Measurements from ENCODE around the gene TMEM120A.
"Not testable (repeated sequence)": the region's sequence is repeated elsewhere in the genome, so short reads cannot be mapped to it uniquely, and the experiment has no call there.

The TMEM120A gene

DNA sequence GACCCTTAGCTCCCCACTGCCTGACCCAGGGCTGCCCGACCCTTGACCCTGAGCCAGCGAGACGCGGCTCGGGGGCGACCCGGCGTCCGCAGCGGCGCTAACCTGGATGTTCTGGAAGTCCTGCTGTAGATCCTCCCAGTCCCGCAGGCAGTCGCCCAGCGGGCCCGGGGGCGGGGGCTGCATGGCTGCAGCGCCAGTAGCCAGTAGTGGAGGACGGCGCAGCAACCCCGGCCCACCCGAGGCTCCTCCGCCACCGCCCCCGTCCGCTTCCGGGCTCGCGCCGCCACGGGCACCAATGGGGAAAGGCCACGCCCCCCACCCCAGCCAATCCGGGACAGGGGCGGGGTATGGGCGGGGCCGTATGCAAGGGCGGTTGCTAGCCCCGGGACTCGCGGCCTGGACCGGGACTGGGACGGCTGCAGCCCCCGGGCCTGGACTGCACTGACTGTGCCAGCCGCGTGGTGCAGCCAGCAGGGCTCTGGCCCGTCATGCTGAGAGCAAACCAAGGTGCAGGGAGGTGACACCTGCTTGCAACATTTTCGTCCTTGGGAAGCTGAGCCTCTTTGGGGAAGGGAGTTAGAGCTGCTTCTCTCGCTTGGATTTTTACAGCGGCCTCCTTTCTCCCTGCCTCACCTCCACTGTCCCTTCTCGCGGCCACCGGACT, at the start of gene TMEM120A:
Gene TMEM120A, minus strand, starts transcription at position 208 of the 664 bp plus-strand sequence. Its CDS starts 25 bp downstream, at position 183.
- H3K36me3 ChIP-seq = peaks cover 36% of the 10 kb centered on the region
- no peaks in the 10 kb centered on the region for H3K27me3 ChIP-seq
- no peak for TF ChIP-seq Cebpa-rat (IDR thresholded peaks at IDR 0.05)
- H4K20me1 ChIP-seq = no peaks in the 10 kb centered on the region
- H3K4me2 ChIP-seq = peak within 1 kb of the TSS; percentile 100
- peak within 1 kb of the TSS; percentile 88 for H3K4me3 ChIP-seq
- H3K9me3 ChIP-seq = no peaks in the 10 kb centered on the region; the same call in 1 of the 2 replicates
- peak within 1 kb of the TSS; percentile 49 for H3K27ac ChIP-seq
- peaks cover 21% of the 10 kb centered on the region for H3K4me1 ChIP-seq
- peak within 1 kb of the TSS; percentile 81 for H3K9ac ChIP-seq

DNA sequence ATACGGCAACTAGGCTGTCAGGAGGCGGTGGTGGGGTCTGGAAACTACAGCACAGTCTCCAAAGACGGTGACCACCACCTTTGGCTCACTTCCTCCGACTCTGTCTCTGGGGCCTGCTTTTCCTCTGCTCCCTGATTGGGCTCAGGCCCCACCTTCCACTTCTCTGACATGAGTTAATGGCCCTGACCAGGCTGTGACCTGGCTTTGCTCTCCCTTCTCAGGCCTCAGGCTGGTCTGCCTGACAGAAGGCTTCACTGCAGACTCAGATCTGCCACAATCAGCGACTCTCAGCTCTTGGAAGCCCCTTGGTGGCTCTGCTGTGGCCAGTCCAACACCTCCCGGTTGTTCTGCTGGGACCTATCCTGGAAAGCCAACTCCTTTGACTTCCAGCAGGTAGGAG, 45.7 kb upstream of the TMEM120A start:
- H3K36me3 ChIP-seq = peaks cover 34% of the 10 kb centered on the region

DNA sequence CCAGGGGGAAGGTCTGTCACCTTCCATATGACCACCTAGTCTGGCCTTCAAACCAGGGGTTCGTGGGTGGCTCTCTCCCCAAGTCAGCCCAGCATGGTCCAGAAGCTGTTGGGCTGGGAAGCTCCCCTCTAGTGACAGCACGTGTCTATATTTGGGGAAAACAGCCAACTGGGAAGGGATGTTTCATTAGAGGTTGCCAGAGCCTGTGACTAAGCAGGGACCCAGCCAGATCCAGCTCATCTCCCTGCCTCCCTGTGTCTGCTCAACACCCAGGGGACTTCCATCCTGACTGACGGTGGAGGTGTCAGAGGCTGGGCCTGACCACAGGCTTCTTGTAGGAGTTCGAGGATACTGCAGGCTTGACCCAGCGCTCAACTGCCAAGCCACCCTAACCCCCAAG, 42.9 kb upstream of the TMEM120A start:
- Histone ChIP-seq H3K36me3 (peaks cover 16% of the 10 kb centered on the region), H4K20me1 (peaks cover 38% of the 10 kb centered on the region), H3K9me3 (no peaks in the 10 kb centered on the region), H3K27me3 (no peaks in the 10 kb centered on the region), H3K4me3 (no peak overlapping the region), H3K4me1 (no peaks in the 10 kb centered on the region), H3K9ac (no peak overlapping the region), H3K27ac (no peak overlapping the region), H3K4me2 (no peak overlapping the region)
- no peak for TF ChIP-seq Cebpa-rat (IDR thresholded peaks at IDR 0.05)

More for the DNA sequence above, 45.7 kb upstream of the TMEM120A start:
- no peak for TF ChIP-seq Cebpa-rat (IDR thresholded peaks at IDR 0.05)
- Histone ChIP-seq H3K4me1 (0 out of 2 replicates have a peak, but pooled peaks cover 4% of the 10 kb centered on the region), H4K20me1 (peaks cover 44% of the 10 kb centered on the region), H3K4me2 (no peak overlapping the region), H3K27ac (no peak overlapping the region), H3K4me3 (no peak overlapping the region), H3K27me3 (no peaks in the 10 kb centered on the region), H3K9me3 (no peaks in the 10 kb centered on the region), H3K9ac (no peak overlapping the region)

DNA sequence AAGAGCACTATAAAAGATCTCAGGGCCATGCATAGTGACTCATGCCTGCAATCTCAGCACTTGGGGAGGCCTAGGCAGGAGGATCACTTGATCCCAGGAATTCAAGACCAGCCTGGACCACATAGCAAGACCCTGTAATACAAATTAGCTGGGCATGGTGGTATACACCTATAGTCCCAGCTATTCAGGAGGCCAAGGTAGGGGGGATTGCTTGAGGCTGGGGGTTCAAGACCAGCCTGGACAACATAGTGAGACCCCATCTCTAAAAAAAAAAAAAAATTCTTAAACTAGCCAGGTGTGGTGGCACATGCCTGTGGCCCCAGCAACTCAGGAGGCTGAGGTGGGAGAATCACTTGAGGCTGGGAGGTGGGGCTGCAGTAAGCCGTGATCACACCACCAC, 37.6 kb upstream of the TMEM120A start:
- Histone ChIP-seq H3K4me2 (no peak overlapping the region), H3K27me3 (no peaks in the 10 kb centered on the region), H3K4me1 (peaks cover 13% of the 10 kb centered on the region), H3K4me3 (no peak overlapping the region), H3K36me3 (peaks cover 38% of the 10 kb centered on the region), H4K20me1 (peaks cover 22% of the 10 kb centered on the region; the same call in 1 of the 2 replicates), H3K9ac (no peak overlapping the region), H3K9me3 (no peaks in the 10 kb centered on the region), H3K27ac (no peak overlapping the region)
- no peak for TF ChIP-seq Cebpa-rat (IDR thresholded peaks at IDR 0.05)

DNA sequence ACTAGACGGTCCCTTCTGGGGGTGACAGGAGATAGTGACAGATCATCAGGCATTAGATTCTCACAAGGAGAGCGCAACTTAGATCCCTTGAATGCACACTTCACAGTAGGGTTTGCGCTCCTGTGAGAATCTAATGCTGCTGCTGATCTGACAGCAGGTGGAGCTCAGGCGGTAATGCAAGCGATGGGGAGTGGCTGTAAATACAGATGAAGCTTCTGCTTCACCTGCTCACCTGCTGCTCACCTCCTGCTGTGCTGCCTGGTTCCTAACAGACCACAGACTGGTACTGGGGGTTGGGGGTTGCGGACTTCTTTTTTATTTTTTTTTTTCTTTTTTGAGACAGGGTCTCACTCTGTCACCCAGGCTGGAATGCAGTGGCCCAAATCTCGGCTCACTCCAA, 35.3 kb upstream of the TMEM120A start:
- not testable (repeated sequence) for H3K4me3 ChIP-seq, H3K27me3 ChIP-seq, H3K9ac ChIP-seq, H3K27ac ChIP-seq, H3K4me2 ChIP-seq, H3K9me3 ChIP-seq
- Histone ChIP-seq H3K4me1 (peaks cover 13% of the 10 kb centered on the region), H4K20me1 (peaks cover 22% of the 10 kb centered on the region; the same call in 1 of the 2 replicates), H3K36me3 (peaks cover 57% of the 10 kb centered on the region)

DNA sequence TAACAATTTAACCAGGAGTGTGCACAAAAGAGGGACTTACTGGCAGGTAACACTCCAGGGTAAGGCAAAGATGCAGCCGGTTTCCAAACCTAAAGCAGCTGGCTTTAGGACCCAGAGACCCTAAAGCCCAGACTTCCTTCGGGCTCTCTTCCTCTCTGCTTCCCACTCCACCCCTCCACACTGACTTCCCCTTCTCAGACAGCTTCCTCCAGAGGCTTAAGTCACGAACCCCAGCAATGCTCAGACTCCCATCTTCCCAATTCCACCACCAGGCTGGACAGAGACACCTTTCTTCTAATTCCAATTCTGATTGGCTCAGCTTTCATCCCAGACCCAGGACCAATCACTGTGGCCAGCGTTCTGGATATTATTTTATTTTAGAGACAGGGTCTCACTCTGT, 28.6 kb upstream of the TMEM120A start:
- peak overlapping the region; percentile 49 for H3K4me2 ChIP-seq
- H3K36me3 ChIP-seq = peaks cover 92% of the 10 kb centered on the region
- H3K9ac ChIP-seq = no peak overlapping the region
- no peaks in the 10 kb centered on the region for H3K9me3 ChIP-seq
- no peak overlapping the region for H3K4me3 ChIP-seq
- H4K20me1 ChIP-seq = 0 out of 2 replicates have a peak, but pooled peaks cover 6% of the 10 kb centered on the region
- no peaks in the 10 kb centered on the region for H3K27me3 ChIP-seq
- peak overlapping the region; percentile 9; the same call in 1 of the 2 replicates for H3K27ac ChIP-seq
- peaks cover 22% of the 10 kb centered on the region for H3K4me1 ChIP-seq
- TF ChIP-seq Cebpa-rat (IDR thresholded peaks at IDR 0.05) = no peak

DNA sequence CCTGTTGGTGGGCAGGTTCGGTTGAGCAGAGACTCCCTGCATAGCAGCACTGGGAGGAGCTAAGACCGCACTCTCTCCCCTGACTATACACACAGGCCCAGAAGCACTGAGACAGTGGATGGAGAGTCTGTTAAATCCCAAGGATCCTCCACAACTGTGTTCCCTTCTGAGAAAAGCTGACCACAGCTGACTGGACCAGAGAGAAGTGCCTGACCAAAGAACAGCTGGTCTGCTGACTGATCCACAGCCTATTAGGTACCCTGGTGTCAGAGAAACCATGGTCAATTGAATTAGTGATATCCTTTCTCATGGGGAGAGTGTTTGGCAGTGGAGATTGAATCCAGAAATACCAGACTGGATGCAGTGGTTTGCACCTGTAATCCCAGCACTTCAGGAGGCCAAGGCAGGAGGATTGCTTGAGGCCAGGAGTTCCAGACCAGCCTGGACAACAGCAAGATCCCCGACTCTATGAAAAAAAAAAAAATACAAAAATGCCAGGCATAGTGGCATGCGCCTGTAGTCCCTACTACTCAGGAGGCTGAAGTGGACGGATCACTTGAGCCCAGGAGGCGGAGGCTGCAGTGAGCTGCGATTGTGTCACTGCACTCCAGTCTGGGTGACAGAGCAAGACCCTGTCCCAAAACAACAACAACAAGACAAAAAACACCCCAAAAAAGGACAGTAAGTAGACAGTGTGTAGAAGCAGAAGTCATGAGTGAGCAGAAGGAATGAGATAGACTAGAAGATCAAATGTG, 27.8 kb upstream of the TMEM120A start:
- H3K36me3 ChIP-seq = peaks cover 91% of the 10 kb centered on the region
- H4K20me1 ChIP-seq = 0 out of 2 replicates have a peak, but pooled peaks cover 6% of the 10 kb centered on the region
- peak overlapping the region; percentile 9; the same call in 1 of the 2 replicates for H3K27ac ChIP-seq
- no peak overlapping the region for H3K4me3 ChIP-seq
- TF ChIP-seq Cebpa-rat (IDR thresholded peaks at IDR 0.05) = no peak
- peak overlapping the region; percentile 49; the same call in 1 of the 2 replicates for H3K4me2 ChIP-seq
- H3K4me1 ChIP-seq = peaks cover 22% of the 10 kb centered on the region
- H3K9me3 ChIP-seq = no peaks in the 10 kb centered on the region
- no peak overlapping the region for H3K9ac ChIP-seq
- H3K27me3 ChIP-seq = no peaks in the 10 kb centered on the region

DNA sequence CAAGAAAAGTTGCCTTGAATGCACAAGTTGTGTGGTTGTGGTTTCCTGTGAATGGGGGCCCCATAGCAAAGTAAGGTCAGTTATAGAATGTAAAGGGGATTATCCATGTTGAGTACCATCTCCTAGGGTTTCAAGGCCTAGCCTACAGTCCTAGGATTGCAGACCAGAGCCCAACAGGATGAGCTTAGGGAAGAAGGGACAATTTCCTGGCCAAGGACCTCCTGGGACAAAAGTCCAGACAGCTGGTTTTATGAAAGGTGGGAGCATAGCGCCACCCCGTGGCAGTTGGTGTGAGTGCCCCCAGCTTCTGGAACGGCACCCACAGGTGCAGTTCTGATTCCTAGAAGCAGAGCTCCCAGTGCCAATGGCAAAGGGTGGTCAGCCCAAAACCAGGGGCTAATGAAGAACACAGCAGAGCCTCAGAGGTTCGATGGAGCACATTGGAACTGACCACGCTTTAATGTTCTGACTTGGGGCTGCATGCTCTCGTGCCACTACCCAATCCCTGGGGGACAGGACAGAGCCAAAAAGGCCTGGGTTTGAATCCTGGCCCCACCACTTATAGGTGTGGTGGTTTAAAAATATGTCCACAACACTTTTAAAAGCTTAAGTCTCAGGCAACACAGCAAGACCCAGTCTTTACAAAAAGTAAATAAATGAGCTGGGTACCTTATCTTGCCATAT, 25.8 kb upstream of the TMEM120A start:
- no peak for TF ChIP-seq Cebpa-rat (IDR thresholded peaks at IDR 0.05)
- Histone ChIP-seq H3K27me3 (no peaks in the 10 kb centered on the region), H3K4me2 (peak overlapping the region; percentile 44), H3K9me3 (peaks cover 7% of the 10 kb centered on the region; the same call in 1 of the 2 replicates), H3K4me3 (no peak overlapping the region), H3K9ac (no peak overlapping the region), H3K4me1 (peaks cover 22% of the 10 kb centered on the region), H3K27ac (no peak overlapping the region), H3K36me3 (peaks cover 82% of the 10 kb centered on the region), H4K20me1 (peaks cover 7% of the 10 kb centered on the region; the same call in 1 of the 2 replicates)

DNA sequence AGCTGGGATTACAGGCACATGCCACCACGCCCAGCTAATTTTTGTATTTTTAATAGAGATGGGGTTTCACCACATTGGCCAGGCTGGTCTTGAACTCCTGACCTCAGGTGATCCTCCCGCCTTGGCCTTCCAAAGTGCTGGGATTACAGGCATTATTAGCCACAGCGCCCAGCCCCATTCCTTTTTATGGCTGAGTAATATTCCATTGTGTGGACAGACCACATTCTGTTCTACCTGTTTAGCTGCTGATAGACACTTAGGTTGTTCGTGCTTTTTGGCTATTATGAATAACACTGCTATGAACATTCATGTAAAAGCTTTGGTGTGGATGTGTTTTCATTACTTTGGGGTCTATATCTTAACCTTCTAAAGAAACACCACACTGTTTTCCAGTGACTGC, 24.1 kb upstream of the TMEM120A start:
- not testable (repeated sequence) for H3K4me2 ChIP-seq
- Histone ChIP-seq H3K36me3 (peaks cover 84% of the 10 kb centered on the region), H4K20me1 (peaks cover 16% of the 10 kb centered on the region; the same call in 1 of the 2 replicates)

More for the DNA sequence above, 24.1 kb upstream of the TMEM120A start:
- not testable (repeated sequence) for H3K27ac ChIP-seq, H3K9me3 ChIP-seq, H3K9ac ChIP-seq, H3K27me3 ChIP-seq, H3K4me3 ChIP-seq
- H3K4me1 ChIP-seq = peaks cover 22% of the 10 kb centered on the region

All from BLaER1 (cell line).